ENCODE measurements around the gene SLC12A4. TPM values are rescaled to one million over a fixed set of nuclear protein-coding genes. Genes with fewer than 3 reads are reported as not detected.
A peak's percentile ranks its signal among the peaks of the same experiment; 100 is the strongest.
"Not testable (repeated sequence)": the region's sequence is repeated elsewhere in the genome, so short reads cannot be mapped to it uniquely, and the experiment has no call there.

SLC12A4 gene
- total RNA-seq, 1 donor from 2014 or later = 8.8 TPM

- Histone ChIP-seq H3K9me3 (ENCODE audit: low read depth) (no peaks in the 10 kb centered on the region), H3K36me3 (no peaks in the 10 kb centered on the region), H3K9ac (no peak overlapping the region), H3F3A (ENCODE audit: low read depth) (no peaks in the 10 kb centered on the region), H3K4me3 (no peak overlapping the region), H3K27ac (no peak overlapping the region), H3K27me3 (no peaks in the 10 kb centered on the region), H2AFZ (replicated peaks) (no peak overlapping the region), H3K4me1 (no peaks in the 10 kb centered on the region), H4K20me1 (ENCODE audit: low read depth) (peaks cover 27% of the 10 kb centered on the region), H3K79me2 (ENCODE audit: low read depth) (no peaks in the 10 kb centered on the region), H3K4me2 (no peak overlapping the region)
- Mint-ChIP-seq H3K4me3 (no peak overlapping the region), H3K9me3 (no peaks in the 10 kb centered on the region), H3K27ac (no peak overlapping the region), H3K36me3 (peaks cover 6% of the 10 kb centered on the region), H3K27me3 (ENCODE audit: insufficient read depth, low read depth) (peaks cover 4% of the 10 kb centered on the region), H3K4me1 (peaks cover 2% of the 10 kb centered on the region)
- DNase-seq (ENCODE audit: low spot score) = no peak
- TF ChIP-seq EZH2phosphoT487 (IDR thresholded peaks at IDR 0.05) (no peak), CTCF (IDR thresholded peaks at IDR 0.05) (no peak), EZH2 (IDR thresholded peaks at IDR 0.05) (no peak)
Observed at GRCh38 chr16:67915831-67916723, 52.4 kb downstream of the SLC12A4 start.

GRCh38 chr16:67915496-67915769, 53.0 kb downstream of the SLC12A4 start:
- not testable (repeated sequence) for H3K36me3 Mint-ChIP-seq; H3K9ac ChIP-seq; H3K4me1 Mint-ChIP-seq; H3K27ac ChIP-seq; H3K27ac Mint-ChIP-seq; H3K9me3 Mint-ChIP-seq; H3F3A ChIP-seq (ENCODE audit: low read depth); DNase-seq (ENCODE audit: low spot score); H3K4me3 ChIP-seq; H3K27me3 ChIP-seq; H3K36me3 ChIP-seq; H3K9me3 ChIP-seq (ENCODE audit: low read depth); H3K4me3 Mint-ChIP-seq; H3K4me1 ChIP-seq; H2AFZ ChIP-seq (replicated peaks); H3K4me2 ChIP-seq; H3K27me3 Mint-ChIP-seq (ENCODE audit: insufficient read depth, low read depth); H3K79me2 ChIP-seq (ENCODE audit: low read depth)
- H4K20me1 ChIP-seq (ENCODE audit: low read depth) = peaks cover 25% of the 10 kb centered on the region

GRCh38 chr16:67914758-67915495, 53.5 kb downstream of the SLC12A4 start:
- DNase-seq (ENCODE audit: low spot score) = no peak
- no peaks in the 10 kb centered on the region for H3K9me3 Mint-ChIP-seq

More at GRCh38 chr16:67914758-67915495, 53.5 kb downstream of the SLC12A4 start:
- no peak overlapping the region for H3K4me3 Mint-ChIP-seq
- Histone ChIP-seq H3K4me1 (no peaks in the 10 kb centered on the region), H3K27ac (no peak overlapping the region), H3F3A (ENCODE audit: low read depth) (no peaks in the 10 kb centered on the region), H3K9me3 (ENCODE audit: low read depth) (no peaks in the 10 kb centered on the region), H2AFZ (replicated peaks) (no peak overlapping the region), H3K9ac (no peak overlapping the region), H3K4me3 (no peak overlapping the region), H3K4me2 (no peak overlapping the region), H3K79me2 (ENCODE audit: low read depth) (no peaks in the 10 kb centered on the region), H4K20me1 (ENCODE audit: low read depth) (peaks cover 24% of the 10 kb centered on the region), H3K27me3 (no peaks in the 10 kb centered on the region), H3K36me3 (no peaks in the 10 kb centered on the region)
- peaks cover 7% of the 10 kb centered on the region for H3K36me3 Mint-ChIP-seq
- peak overlapping the region; percentile 48 for H3K27ac Mint-ChIP-seq
- peaks cover 3% of the 10 kb centered on the region for H3K4me1 Mint-ChIP-seq
- H3K27me3 Mint-ChIP-seq (ENCODE audit: insufficient read depth, low read depth) = peaks cover 4% of the 10 kb centered on the region
- no peak for TF ChIP-seq CTCF (IDR thresholded peaks at IDR 0.05)
- no peak for TF ChIP-seq EZH2 (IDR thresholded peaks at IDR 0.05)

Measured in neural progenitor cell (in vitro differentiated cells).